Nephron progenitor cell (in vitro differentiated cells): ENCODE results near the gene NSMCE4A.

Experiments used
- DNase-seq: peaks from one replicate; pipeline ENCODE4 v3.0.0; 2021
- H3K27ac Mint-ChIP-seq: 2 replicates; pipeline ENCODE4 v1.8.0; 2021; ENCODE audit warnings: mild to moderate bottlenecking, moderate library complexity, mixed read lengths
- H3K27me3 Mint-ChIP-seq: 2 replicates; pipeline ENCODE4 v1.8.0; 2021; ENCODE audit warnings: mild to moderate bottlenecking, low read depth, mixed read lengths; ENCODE audit not compliant: poor library complexity
- H3K36me3 Mint-ChIP-seq: 2 replicates; pipeline ENCODE4 v1.8.0; 2021; ENCODE audit warnings: low read depth, mixed read lengths
- H3K4me1 Mint-ChIP-seq: 2 replicates; pipeline ENCODE4 v1.8.0; 2021; ENCODE audit warnings: mixed read lengths
- H3K4me3 Mint-ChIP-seq: 2 replicates; pipeline ENCODE4 v1.8.0; 2021; ENCODE audit warnings: mild to moderate bottlenecking, moderate library complexity, mixed read lengths
- H3K9me3 Mint-ChIP-seq: 2 replicates; pipeline ENCODE4 v1.8.0; 2021; ENCODE audit warnings: mild to moderate bottlenecking, moderate library complexity, mixed read lengths
- CTCF ChIP-seq: fragments of 200-600 bp; sonication (generic); IDR thresholded peaks from 2 replicates; pipeline ENCODE4 v1.5.0; 2021; ENCODE audit warnings: antibody characterized with exemption

NSMCE4A gene

GRCh38 chr10:121911421-121911697, 63.7 kb downstream of the NSMCE4A start:
- no peak overlapping the region for H3K27ac Mint-ChIP-seq
- peaks cover 77% of the 10 kb centered on the region for H3K36me3 Mint-ChIP-seq
- TF ChIP-seq CTCF, result no peak

DNA sequence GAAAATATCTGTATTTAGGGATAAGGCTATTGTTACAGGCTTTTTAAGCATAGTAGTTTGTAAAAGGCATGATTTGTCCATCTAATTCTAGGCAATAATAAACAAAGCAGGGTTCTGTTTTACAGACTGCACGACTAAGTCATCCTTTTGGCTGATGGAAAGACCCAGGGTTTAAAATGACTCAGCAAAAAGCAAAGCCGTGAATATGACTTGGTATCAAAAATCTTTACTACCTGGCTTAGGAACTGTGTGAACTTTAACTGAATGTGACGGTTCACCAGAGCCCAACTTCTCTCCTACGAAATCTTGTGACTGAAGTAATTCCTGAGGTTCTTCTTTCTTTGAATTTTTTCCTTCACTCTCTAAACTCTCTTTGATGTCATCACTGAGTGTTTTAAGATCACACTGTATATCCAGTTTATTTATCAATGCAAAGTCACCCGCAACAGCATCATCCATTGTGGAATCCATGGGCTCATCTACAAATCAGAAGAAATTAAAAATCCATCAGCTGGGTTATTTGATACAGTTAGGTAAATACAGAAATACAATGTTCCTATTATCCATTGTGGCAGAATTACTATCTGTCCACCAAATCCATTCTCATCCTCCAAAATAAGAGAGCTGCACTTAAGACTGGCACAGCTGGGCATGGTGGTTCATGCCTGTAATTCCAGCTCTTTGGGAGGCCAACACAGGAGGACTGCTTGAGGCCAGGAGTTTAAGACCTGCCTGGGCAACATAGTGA, 64.2 kb downstream of the NSMCE4A start:
- TF ChIP-seq CTCF, result no peak
- H3K36me3 Mint-ChIP-seq, result peaks cover 73% of the 10 kb centered on the region
- DNase-seq, result no peak

More at GRCh38 chr10:121911421-121911697, 63.7 kb downstream of the NSMCE4A start:
- no peaks in the 10 kb centered on the region for H3K9me3 Mint-ChIP-seq
- no peaks in the 10 kb centered on the region for H3K27me3 Mint-ChIP-seq
- DNase-seq, result no peak
- no peak overlapping the region for H3K4me3 Mint-ChIP-seq
- no peaks in the 10 kb centered on the region for H3K4me1 Mint-ChIP-seq

More for the DNA sequence above, 64.2 kb downstream of the NSMCE4A start:
- Mint-ChIP-seq H3K9me3 (no peaks in the 10 kb centered on the region), H3K27ac (peak overlapping the region; percentile 66), H3K27me3 (no peaks in the 10 kb centered on the region), H3K4me1 (no peaks in the 10 kb centered on the region), H3K4me3 (no peak overlapping the region)
